ENCODE measurements around the gene TCEA3.

DNA sequence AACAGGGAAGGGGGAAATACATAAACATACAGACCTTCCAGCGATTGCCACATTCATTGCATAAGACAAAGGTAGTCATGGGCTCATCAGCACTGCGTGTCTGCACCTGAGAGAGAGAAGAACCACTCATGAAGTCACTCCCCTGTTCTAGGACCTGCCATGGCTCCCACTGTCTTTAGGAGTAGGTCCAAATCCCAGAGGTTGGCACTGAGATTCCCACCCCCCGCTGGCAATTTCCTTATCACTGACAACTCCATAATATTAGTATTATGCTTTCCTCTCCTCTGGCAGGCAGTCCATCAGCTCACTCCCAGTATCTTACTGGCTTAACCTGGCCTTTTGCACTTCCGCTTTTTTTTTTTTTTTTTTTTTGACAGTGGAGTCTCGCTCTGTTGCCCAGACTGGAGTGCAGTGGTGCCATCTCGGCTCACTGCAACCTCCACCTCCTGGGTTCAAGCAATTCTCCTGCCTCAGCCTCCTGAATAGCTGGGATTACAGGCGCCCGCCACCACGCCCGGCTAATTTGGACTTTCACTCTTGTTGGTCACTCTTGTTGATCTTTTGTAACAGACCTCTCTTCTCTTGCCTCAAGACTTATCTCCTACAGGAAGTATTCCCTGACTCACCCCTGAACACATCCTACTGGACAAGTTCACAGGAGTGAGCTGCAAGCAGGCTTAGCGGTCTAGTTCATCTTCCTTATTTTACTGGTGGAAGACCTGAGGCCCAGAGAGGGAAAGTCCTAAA lies 40.1 kb downstream of the TCEA3 start:
- TF ChIP-seq, protein P1, sequence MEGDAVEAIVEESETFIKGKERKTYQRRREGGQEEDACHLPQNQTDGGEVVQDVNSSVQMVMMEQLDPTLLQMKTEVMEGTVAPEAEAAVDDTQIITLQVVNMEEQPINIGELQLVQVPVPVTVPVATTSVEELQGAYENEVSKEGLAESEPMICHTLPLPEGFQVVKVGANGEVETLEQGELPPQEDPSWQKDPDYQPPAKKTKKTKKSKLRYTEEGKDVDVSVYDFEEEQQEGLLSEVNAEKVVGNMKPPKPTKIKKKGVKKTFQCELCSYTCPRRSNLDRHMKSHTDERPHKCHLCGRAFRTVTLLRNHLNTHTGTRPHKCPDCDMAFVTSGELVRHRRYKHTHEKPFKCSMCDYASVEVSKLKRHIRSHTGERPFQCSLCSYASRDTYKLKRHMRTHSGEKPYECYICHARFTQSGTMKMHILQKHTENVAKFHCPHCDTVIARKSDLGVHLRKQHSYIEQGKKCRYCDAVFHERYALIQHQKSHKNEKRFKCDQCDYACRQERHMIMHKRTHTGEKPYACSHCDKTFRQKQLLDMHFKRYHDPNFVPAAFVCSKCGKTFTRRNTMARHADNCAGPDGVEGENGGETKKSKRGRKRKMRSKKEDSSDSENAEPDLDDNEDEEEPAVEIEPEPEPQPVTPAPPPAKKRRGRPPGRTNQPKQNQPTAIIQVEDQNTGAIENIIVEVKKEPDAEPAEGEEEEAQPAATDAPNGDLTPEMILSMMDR (IDR thresholded peaks at IDR 0.05): no peak
- no peak for TF ChIP-seq POLR2A (IDR thresholded peaks at IDR 0.05)
